GM21717 (cell line): Measurements from ENCODE around the gene SLC4A2.
"Not testable (repeated sequence)": the region's sequence is repeated elsewhere in the genome, so short reads cannot be mapped to it uniquely, and the experiment has no call there.

ENCODE experiments used
- ATAC-seq: cut with Tn5 transposase; IDR thresholded peaks from one replicate; pipeline ENCODE4 v1.9.1; 2021; ENCODE audit warnings: mild to moderate bottlenecking, moderate library complexity; ENCODE audit not compliant: unreplicated experiment

SLC4A2 gene, protein sequence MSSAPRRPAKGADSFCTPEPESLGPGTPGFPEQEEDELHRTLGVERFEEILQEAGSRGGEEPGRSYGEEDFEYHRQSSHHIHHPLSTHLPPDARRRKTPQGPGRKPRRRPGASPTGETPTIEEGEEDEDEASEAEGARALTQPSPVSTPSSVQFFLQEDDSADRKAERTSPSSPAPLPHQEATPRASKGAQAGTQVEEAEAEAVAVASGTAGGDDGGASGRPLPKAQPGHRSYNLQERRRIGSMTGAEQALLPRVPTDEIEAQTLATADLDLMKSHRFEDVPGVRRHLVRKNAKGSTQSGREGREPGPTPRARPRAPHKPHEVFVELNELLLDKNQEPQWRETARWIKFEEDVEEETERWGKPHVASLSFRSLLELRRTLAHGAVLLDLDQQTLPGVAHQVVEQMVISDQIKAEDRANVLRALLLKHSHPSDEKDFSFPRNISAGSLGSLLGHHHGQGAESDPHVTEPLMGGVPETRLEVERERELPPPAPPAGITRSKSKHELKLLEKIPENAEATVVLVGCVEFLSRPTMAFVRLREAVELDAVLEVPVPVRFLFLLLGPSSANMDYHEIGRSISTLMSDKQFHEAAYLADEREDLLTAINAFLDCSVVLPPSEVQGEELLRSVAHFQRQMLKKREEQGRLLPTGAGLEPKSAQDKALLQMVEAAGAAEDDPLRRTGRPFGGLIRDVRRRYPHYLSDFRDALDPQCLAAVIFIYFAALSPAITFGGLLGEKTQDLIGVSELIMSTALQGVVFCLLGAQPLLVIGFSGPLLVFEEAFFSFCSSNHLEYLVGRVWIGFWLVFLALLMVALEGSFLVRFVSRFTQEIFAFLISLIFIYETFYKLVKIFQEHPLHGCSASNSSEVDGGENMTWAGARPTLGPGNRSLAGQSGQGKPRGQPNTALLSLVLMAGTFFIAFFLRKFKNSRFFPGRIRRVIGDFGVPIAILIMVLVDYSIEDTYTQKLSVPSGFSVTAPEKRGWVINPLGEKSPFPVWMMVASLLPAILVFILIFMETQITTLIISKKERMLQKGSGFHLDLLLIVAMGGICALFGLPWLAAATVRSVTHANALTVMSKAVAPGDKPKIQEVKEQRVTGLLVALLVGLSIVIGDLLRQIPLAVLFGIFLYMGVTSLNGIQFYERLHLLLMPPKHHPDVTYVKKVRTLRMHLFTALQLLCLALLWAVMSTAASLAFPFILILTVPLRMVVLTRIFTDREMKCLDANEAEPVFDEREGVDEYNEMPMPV

GRCh38 chr7:151059367-151060112 is at the start of gene SLC4A2:
TSS of gene SLC4A2 (plus strand) at chr7:151059589. CDS start at chr7:151061988, 2,399 bp downstream.
- ATAC-seq = peak; percentile 30

DNA sequence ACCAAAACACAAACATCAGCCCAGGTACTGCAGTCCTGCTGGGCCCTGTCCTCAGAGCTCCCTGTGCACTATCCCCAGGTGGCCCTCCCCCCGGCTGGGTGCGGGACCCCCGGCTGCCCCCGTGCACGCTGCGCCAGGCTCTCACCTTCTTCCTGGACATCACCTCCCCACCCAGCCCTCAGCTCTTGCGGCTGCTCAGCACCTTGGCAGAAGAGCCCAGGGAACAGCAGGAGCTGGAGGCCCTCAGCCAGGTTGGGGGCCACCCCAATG is 49.4 kb upstream of the SLC4A2 start:
- no peak for ATAC-seq

DNA sequence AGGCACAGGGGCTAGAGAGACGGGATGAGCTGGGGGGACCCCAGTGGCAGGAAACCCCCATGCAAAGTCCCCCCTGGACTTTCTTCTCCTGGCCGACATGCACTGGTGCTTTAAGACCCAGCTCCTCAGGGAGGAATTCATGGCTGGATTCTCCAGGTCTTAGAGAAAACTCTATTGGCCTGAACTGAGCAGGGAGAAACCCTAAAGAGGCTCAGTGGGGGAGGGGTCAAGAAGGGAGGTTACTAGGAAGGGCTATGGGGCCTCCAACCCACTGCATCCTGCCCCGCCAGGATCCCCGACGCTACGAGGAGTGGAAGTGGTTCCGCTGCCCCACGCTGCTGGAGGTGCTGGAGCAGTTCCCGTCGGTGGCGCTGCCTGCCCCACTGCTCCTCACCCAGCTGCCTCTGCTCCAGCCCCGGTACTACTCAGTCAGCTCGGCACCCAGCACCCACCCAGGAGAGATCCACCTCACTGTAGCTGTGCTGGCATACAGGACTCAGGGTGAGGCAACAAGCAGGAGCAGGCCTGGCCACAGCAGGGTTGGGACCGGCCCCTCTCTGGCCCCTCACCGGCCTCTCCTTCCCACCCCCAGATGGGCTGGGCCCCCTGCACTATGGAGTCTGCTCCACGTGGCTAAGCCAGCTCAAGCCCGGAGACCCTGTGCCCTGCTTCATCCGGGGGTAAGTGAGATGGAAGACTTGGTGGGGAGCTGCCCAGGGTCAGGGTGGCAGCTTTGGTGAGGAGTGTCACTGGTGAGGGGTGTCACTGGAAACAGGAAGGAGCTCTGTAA is 48.9 kb upstream of the SLC4A2 start:
- ATAC-seq = no peak

DNA sequence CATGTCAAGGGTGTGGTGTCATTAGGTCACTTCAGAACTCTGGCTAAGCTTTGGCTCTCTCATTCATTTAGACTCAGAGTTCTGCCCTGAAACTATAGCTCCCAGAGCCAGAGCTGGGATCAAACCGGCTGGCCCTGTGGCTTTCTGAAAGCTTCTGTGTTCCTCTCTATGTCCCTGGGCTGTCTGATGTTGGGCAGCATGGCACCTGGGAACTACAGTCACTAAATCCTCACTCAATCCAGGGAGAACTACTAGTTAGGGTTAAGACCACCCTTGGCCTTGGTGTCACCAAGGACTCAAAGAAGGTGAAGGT is 48.3 kb upstream of the SLC4A2 start:
- ATAC-seq = no peak

DNA sequence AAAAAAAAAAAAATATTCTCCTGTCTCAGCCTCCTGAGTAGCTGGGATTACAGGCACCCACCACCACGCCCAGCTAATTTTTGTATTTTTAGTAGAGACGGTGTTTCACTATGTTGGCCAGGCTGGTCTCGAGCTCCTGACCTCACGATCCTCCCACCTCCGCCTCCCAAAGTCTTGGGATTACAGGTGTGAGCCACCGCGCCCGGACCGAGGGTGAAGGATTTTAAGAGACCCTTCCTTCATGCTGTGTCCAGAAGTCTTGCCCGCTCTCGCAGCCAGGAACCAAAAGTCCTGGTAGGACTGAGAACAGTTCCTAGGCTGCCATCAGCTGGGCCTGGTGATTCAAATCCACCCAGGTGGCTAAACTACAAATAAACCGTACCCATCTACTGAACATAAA is 47.8 kb upstream of the SLC4A2 start:
- not testable (repeated sequence) for ATAC-seq

DNA sequence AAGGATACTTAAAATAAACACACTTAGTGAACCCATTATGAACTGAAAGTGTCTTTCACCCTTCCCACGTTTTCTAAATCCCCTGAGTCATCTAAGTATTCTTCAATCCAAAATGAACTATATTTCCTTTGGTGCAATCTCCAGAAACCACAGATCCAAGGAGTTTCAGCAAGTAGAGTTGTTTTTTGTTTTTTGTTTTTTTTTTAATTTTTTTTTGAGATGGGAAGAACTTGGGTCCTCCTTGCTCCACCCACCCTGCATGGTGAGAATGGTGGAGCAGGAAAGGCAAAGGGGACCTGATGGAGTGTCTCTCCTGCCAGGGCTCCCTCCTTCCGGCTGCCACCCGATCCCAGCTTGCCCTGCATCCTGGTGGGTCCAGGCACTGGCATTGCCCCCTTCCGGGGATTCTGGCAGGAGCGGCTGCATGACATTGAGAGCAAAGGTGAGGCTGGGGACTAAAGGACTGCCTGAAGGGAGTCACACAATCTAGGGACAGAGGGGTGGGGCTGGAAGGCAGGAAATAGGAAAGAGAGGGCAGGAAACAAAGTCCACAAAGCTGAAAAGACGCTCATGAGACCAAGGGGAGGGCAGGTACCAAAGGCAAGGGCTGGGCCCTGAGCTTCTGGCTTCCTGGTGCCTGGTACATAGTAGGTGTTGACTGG is 47.2 kb upstream of the SLC4A2 start:
- ATAC-seq = no peak

- no peak for ATAC-seq
Measured at GRCh38 chr7:151012911-151013347, 46.5 kb upstream of the SLC4A2 start.

GRCh38 chr7:151013356-151013732 is 46.0 kb upstream of the SLC4A2 start:
- ATAC-seq = no peak

DNA sequence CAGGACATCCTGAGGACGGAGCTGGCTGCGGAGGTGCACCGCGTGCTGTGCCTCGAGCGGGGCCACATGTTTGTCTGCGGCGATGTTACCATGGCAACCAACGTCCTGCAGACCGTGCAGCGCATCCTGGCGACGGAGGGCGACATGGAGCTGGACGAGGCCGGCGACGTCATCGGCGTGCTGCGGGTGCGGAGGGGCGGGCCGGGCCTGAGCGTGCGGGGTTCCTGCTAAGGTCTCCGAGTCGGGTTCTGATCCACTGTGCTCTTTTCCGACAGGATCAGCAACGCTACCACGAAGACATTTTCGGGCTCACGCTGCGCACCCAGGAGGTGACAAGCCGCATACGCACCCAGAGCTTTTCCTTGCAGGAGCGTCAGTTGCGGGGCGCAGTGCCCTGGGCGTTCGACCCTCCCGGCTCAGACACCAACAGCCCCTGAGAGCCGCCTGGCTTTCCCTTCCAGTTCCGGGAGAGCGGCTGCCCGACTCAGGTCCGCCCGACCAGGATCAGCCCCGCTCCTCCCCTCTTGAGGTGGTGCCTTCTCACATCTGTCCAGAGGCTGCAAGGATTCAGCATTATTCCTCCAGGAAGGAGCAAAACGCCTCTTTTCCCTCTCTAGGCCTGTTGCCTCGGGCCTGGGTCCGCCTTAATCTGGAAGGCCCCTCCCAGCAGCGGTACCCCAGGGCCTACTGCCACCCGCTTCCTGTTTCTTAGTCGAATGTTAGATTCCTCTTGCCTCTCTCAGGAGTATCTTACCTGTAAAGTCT is 45.5 kb upstream of the SLC4A2 start:
- ATAC-seq = no peak

DNA sequence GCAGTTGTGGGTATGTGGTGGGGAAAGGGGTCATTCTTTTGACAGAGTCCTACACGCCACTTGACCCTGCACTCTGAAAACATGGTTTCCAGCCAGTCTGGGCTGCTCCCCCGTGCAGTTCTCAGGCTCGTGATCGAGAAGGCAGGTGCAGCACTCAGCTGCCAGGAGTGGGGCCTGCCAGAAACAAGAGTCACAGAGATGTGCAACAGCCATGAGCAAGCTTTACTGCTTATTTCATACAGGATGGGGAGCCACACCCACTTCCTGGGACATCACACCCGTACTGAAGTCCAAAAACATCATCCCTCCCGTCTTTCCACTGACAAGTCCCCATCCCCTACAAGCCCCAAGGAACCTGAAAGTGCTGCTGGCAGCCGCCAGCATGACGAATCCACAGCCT is 44.4 kb upstream of the SLC4A2 start:
- ATAC-seq = no peak

DNA sequence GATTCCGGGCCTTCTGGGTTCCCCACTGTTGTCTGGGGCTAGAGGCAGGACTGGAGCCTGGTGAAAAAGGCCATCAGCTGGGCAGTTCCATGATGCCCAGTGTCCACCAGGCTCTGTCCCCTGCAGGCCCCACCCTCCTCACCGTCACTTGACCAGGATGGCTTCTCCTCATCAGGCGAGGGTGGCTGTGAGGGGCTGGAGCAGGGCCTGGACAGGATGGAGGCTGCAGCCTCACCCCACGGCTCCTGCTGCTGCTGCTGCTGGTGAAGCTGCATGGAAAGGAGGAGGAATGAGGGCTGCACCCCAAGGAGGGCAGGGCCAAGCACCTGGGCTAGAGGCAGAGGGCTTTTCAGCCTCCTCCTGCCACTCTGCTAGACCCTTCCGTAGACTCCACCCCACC is 43.4 kb upstream of the SLC4A2 start:
- ATAC-seq = no peak

DNA sequence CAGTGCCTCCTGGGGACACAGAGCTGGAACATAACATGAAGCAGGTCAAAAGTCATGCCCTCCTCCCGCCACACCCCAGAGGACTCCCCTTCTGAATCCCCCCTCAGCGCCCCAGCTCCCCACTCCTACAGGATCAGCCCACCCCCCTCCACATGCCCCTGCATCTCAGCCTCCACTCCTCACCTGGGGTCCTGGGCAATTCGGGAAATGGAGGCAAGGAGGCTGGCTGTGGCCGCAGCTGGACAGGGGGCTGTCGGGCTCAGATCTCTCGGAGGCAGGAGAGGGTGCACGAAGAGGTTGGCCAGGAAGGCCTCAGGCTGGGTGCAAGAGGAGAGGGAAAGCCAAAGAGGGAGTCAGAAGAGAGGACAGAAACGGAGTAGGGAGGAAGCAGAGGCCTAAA is 42.9 kb upstream of the SLC4A2 start:
- no peak for ATAC-seq

DNA sequence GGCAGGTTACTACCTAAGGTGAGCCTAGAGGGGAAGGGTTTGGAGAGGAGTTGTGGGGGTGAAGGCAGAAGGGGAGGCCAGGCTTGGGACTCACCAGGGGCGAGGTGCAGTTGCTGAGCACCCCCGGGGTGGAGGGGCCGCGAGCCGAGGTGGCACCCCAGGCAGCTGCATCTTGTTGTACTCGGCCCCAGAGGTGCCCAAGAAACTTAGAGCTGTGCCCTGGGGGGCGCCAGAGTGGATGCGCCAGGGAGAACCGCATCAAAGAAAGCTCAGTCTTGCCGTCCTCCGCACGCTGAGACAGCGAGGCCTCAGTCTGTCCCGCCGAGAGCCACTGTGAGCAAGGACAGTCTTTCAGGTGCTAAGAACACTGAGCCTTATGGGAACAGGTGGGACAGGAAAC is 42.4 kb upstream of the SLC4A2 start:
- no peak for ATAC-seq

DNA sequence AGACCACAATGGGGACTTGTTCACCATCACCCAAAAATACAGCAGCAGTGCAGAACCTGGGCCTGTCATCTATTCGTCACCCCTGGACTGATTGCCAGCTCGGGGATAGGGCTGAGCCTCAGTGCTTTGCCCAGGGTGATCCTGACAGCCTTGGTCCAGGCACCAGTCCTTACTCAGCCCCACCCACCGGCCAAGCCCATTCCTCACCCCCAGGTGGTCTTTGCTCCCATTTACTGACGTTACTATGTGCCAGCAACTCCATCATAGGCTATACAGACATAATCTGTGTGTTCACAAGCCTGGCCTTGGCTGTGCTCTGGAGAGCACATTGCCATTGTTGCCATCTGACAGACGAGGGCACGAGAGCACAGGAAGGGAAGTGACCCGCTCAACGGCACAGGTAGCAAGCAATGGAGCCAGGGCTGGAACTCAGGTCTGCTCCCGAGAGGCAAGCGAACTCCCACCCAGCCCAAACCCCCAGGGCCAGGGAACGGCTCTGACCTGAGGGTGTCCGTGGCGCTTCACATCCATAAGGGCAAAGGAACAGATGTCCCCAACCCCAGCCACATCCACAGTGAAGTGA is 41.9 kb upstream of the SLC4A2 start:
- no peak for ATAC-seq

- no peak for ATAC-seq
Measured at GRCh38 chr7:151017953-151018420, 41.4 kb upstream of the SLC4A2 start.

DNA sequence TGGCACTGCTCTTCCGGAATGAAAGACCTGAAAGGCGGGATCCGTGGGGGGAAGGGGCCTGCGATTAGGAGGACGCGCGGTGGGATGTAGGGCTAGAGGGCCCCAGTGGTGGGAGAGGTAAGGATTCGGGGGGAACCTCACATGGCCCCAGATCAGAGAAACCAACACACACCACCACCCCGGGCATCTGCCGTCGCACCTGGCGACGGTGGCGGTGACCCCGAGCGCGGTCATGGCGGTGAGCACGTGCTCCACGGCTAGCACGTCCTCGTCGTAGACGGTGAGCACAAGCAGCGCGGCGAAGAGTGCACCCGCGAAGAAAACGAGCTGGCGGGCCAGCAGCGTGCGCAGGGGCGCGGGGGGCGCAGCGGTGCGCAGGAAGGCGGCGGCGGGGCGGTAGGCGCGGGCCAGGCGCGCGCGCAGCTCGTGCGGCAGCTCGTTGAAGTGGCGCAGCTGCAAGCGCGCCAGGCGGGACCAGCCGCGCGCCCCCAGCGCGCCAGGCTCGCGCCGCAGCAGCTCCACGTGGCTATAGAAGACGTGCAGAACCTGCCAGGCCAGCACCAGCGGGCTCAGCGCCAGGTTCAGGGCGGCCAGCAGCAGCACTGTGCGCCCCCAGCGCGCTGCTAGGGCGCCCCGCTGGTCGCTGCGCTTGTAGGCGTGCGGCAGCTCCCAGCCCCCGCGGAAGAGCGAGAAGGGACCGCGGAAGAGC is 40.8 kb upstream of the SLC4A2 start:
- ATAC-seq = no peak

DNA sequence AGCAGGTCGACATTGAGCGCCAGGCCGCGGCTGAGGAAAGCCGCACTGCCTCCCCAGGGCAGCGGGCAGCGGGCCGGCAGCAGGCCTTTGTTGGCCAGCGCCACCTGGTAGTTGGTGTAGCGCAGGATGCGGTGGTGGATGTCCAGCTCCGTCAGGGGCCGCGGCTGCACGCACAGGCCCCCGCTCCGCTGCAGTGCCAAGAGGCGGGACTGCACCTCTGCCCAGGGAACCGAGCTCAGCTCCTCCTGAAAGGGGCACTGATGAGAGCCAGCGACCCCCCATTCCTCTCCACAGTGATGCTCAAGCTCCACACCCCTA is 40.3 kb upstream of the SLC4A2 start:
- ATAC-seq = no peak

DNA sequence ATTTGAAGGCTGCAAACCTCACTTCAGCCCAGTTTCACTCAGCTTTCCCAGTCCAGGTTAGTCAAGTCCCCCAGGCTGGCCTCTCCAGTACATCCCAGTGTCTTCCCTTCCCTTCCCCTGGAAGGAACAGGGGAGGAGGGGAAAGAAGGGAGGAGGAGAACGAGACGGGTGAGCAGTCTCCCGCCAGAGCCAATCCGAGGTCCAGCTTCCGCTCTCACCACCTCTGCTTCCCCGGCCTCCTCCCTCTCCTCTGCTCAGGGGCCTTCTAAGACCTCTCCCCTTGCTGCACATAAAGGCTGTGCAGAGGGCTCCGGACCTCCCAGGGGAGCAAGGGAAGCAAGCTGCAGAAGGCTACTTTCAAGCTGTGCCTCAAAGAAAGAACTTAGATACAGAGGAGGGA is 39.2 kb upstream of the SLC4A2 start:
- ATAC-seq = no peak
